IPS-15b (cell line): ENCODE data around the gene CASK.

ENCODE experiments used
- H3K27me3 ChIP-seq: one replicate; pipeline ENCODE4 v1.6.1; 2013; ENCODE audit warnings: low read length; ENCODE audit not compliant: control insufficient read depth, insufficient read depth
- H3K36me3 ChIP-seq: one replicate; pipeline ENCODE4 v1.6.1; 2013; ENCODE audit warnings: low read length; ENCODE audit not compliant: control insufficient read depth, insufficient read depth
- H3K4me1 ChIP-seq: one replicate; pipeline ENCODE4 v1.6.1; 2013; ENCODE audit warnings: mild to moderate bottlenecking, low read length; ENCODE audit not compliant: control insufficient read depth, insufficient read depth
- H3K4me3 ChIP-seq: one replicate; pipeline ENCODE4 v1.5.1; 2013; ENCODE audit warnings: low read depth, low read length
- H3K9ac ChIP-seq: one replicate; pipeline ENCODE4 v1.6.1; 2013; ENCODE audit warnings: low read depth, mild to moderate bottlenecking, low read length
- H3K9me3 ChIP-seq: one replicate; pipeline ENCODE4 v1.6.1; 2013; ENCODE audit warnings: mild to moderate bottlenecking, low read length; ENCODE audit not compliant: control insufficient read depth, insufficient read depth

Gene CASK

GRCh38 chrX:41470706-41471105, 452.6 kb downstream of the CASK start:
- H3K9me3 ChIP-seq, result no peaks in the 10 kb centered on the region
- no peak overlapping the region for H3K4me3 ChIP-seq
- H3K36me3 ChIP-seq, result no peaks in the 10 kb centered on the region
- H3K27me3 ChIP-seq, result no peaks in the 10 kb centered on the region
- H3K9ac ChIP-seq, result no peak overlapping the region
- peaks cover 8% of the 10 kb centered on the region for H3K4me1 ChIP-seq

GRCh38 chrX:41468647-41469323, 454.6 kb downstream of the CASK start:
- Histone ChIP-seq H3K4me3 (no peak overlapping the region), H3K27me3 (no peaks in the 10 kb centered on the region), H3K36me3 (no peaks in the 10 kb centered on the region)

More at GRCh38 chrX:41468647-41469323, 454.6 kb downstream of the CASK start:
- H3K9ac ChIP-seq, result no peak overlapping the region
- peaks cover 4% of the 10 kb centered on the region for H3K4me1 ChIP-seq
- H3K9me3 ChIP-seq, result no peaks in the 10 kb centered on the region
